Epithelial cell of prostate (primary cell): ENCODE results near the gene MEF2C.

Experiments
- DNase-seq: peaks from one replicate; pipeline ENCODE4 v3.0.0-alpha.2; 2011; ENCODE audit warnings: low read depth, low spot score
- H3K27ac ChIP-seq: fragments of 450-650 bp; 2 replicates; pipeline ENCODE4 v1.5.1; 2017; ENCODE audit warnings: mild to moderate bottlenecking

The MEF2C gene

GRCh38 chr5:88732862-88733261, 150.1 kb downstream of the MEF2C start:
- no peak for DNase-seq
- H3K27ac ChIP-seq = no peak overlapping the region

GRCh38 chr5:88732181-88732633, 150.8 kb downstream of the MEF2C start:
- H3K27ac ChIP-seq = no peak overlapping the region
- no peak for DNase-seq

GRCh38 chr5:88729829-88730182, 153.2 kb downstream of the MEF2C start:
- DNase-seq = no peak
- H3K27ac ChIP-seq = no peak overlapping the region

GRCh38 chr5:88729084-88729828, 153.7 kb downstream of the MEF2C start:
- peak; percentile 3 for DNase-seq
- no peak overlapping the region for H3K27ac ChIP-seq

GRCh38 chr5:88727705-88728313, 155.2 kb downstream of the MEF2C start:
- DNase-seq = no peak
- H3K27ac ChIP-seq = no peak overlapping the region

- no peak for DNase-seq
- no peak overlapping the region for H3K27ac ChIP-seq
Observed at GRCh38 chr5:88725454-88725853, 157.5 kb downstream of the MEF2C start.

- H3K27ac ChIP-seq = no peak overlapping the region
- no peak for DNase-seq
Observed at GRCh38 chr5:88724201-88724600, 158.8 kb downstream of the MEF2C start.

- no peak overlapping the region for H3K27ac ChIP-seq
- DNase-seq = no peak
Observed at GRCh38 chr5:88722546-88723073, 160.4 kb downstream of the MEF2C start.

GRCh38 chr5:88719434-88719833, 163.6 kb downstream of the MEF2C start:
- DNase-seq = no peak
- H3K27ac ChIP-seq = no peak overlapping the region

GRCh38 chr5:88718736-88719135, 164.2 kb downstream of the MEF2C start:
- DNase-seq = no peak
- no peak overlapping the region for H3K27ac ChIP-seq

- H3K27ac ChIP-seq = no peak overlapping the region
- DNase-seq = no peak
Observed at GRCh38 chr5:88716101-88716500, 166.9 kb downstream of the MEF2C start.

- H3K27ac ChIP-seq = no peak overlapping the region
- no peak for DNase-seq
Observed at GRCh38 chr5:88715503-88715902, 167.5 kb downstream of the MEF2C start.

- DNase-seq = no peak
- H3K27ac ChIP-seq = no peak overlapping the region
Observed at GRCh38 chr5:88713818-88714217, 169.2 kb downstream of the MEF2C start.

GRCh38 chr5:88708682-88709398, 174.1 kb downstream of the MEF2C start:
- DNase-seq = no peak
- H3K27ac ChIP-seq = no peak overlapping the region

GRCh38 chr5:88708021-88708420, 175.0 kb downstream of the MEF2C start:
- DNase-seq = no peak
- no peak overlapping the region for H3K27ac ChIP-seq

- no peak for DNase-seq
Observed at GRCh38 chr5:88707216-88707965, 175.6 kb downstream of the MEF2C start.

GRCh38 chr5:88702332-88702731, 180.7 kb downstream of the MEF2C start:
- DNase-seq = no peak

More at GRCh38 chr5:88707216-88707965, 175.6 kb downstream of the MEF2C start:
- no peak overlapping the region for H3K27ac ChIP-seq

GRCh38 chr5:88700121-88700520, 182.9 kb downstream of the MEF2C start:
- H3K27ac ChIP-seq = no peak overlapping the region
- no peak for DNase-seq

More at GRCh38 chr5:88702332-88702731, 180.7 kb downstream of the MEF2C start:
- no peak overlapping the region for H3K27ac ChIP-seq

GRCh38 chr5:88698290-88698689, 184.7 kb downstream of the MEF2C start:
- no peak overlapping the region for H3K27ac ChIP-seq
- DNase-seq = no peak

- H3K27ac ChIP-seq = no peak overlapping the region
- DNase-seq = no peak
Observed at GRCh38 chr5:88696466-88696865, 186.5 kb downstream of the MEF2C start.
